SH-SY5Y (cell line): ENCODE data around the gene ARHGEF1.
A peak's percentile ranks its signal among the peaks of the same experiment; 100 is the strongest.

ENCODE experiments used
- GATA2 ChIP-seq: IDR thresholded peaks from 2 replicates; pipeline ENCODE4 v1.6.1; 2011; ENCODE audit warnings: mild to moderate bottlenecking, low read depth, low read length
- GATA3 ChIP-seq: IDR thresholded peaks from 2 replicates; pipeline ENCODE4 v1.6.1; 2011; ENCODE audit warnings: low read depth, mild to moderate bottlenecking, low read length, moderate library complexity

The ARHGEF1 gene

GRCh38 chr19:41901707-41902360, 18.9 kb downstream of the ARHGEF1 start:
- TF ChIP-seq GATA2 (no peak), GATA3 (no peak)

GRCh38 chr19:41902594-41902993, 19.6 kb downstream of the ARHGEF1 start:
- TF ChIP-seq GATA3, result no peak
- no peak for TF ChIP-seq GATA2

- TF ChIP-seq GATA3 (no peak), GATA2 (no peak)
Observed at GRCh38 chr19:41903193-41903953, 20.4 kb downstream of the ARHGEF1 start.

- TF ChIP-seq GATA2 (no peak), GATA3 (no peak)
Observed at GRCh38 chr19:41904118-41904870, 21.3 kb downstream of the ARHGEF1 start.

- TF ChIP-seq GATA2 (no peak), GATA3 (no peak)
Observed at GRCh38 chr19:41905273-41906002, 22.5 kb downstream of the ARHGEF1 start.

GRCh38 chr19:41906271-41906670, 23.3 kb downstream of the ARHGEF1 start:
- TF ChIP-seq GATA3, result no peak
- TF ChIP-seq GATA2, result no peak

- no peak for TF ChIP-seq GATA3
- TF ChIP-seq GATA2, result peak; percentile 75
Observed at GRCh38 chr19:41906916-41907680, 24.1 kb downstream of the ARHGEF1 start.

- TF ChIP-seq GATA3 (no peak), GATA2 (no peak)
Observed at GRCh38 chr19:41907994-41908615, 25.1 kb downstream of the ARHGEF1 start.

- TF ChIP-seq GATA3 (no peak), GATA2 (no peak)
Observed at GRCh38 chr19:41908724-41909464, 25.9 kb downstream of the ARHGEF1 start.

- TF ChIP-seq GATA3 (no peak), GATA2 (no peak)
Observed at GRCh38 chr19:41909706-41910105, 26.7 kb downstream of the ARHGEF1 start.

- TF ChIP-seq GATA2 (no peak), GATA3 (no peak)
Observed at GRCh38 chr19:41910240-41910991, 27.4 kb downstream of the ARHGEF1 start.
